Activated CD4-positive, alpha-beta T cell treated with anti-CD3 and anti-CD28 coated beads for 4 hours (primary cell): ENCODE results near the gene RAPGEF1.
"Not testable (repeated sequence)": the region's sequence is repeated elsewhere in the genome, so short reads cannot be mapped to it uniquely, and the experiment has no call there.

ENCODE experiments used
- DNase-seq, 2 donors: peaks; one replicate each; pipeline ENCODE4 v3.0.0-alpha.2; 2020

Gene RAPGEF1

GRCh38 chr9:131727184-131727759 lies 12.6 kb downstream of the RAPGEF1 start:
- no peak for DNase-seq

- no peak for DNase-seq
Measured at GRCh38 chr9:131724683-131725082, 15.2 kb downstream of the RAPGEF1 start.

- DNase-seq: no peak
Measured at GRCh38 chr9:131723632-131724031, 16.2 kb downstream of the RAPGEF1 start.

GRCh38 chr9:131722255-131722654 lies 17.6 kb downstream of the RAPGEF1 start:
- no peak for DNase-seq

GRCh38 chr9:131721076-131721475 lies 18.8 kb downstream of the RAPGEF1 start:
- DNase-seq: no peak

- DNase-seq: no peak
Measured at GRCh38 chr9:131720330-131720729, 19.5 kb downstream of the RAPGEF1 start.

- no peak for DNase-seq
Measured at GRCh38 chr9:131719262-131719908, 20.5 kb downstream of the RAPGEF1 start.

GRCh38 chr9:131717719-131718460 lies 22.0 kb downstream of the RAPGEF1 start:
- no peak for DNase-seq

GRCh38 chr9:131715906-131716305 lies 24.0 kb downstream of the RAPGEF1 start:
- no peak for DNase-seq

GRCh38 chr9:131714821-131715220 lies 25.1 kb downstream of the RAPGEF1 start:
- DNase-seq: no peak

GRCh38 chr9:131714161-131714646 lies 25.7 kb downstream of the RAPGEF1 start:
- no peak for DNase-seq

- no peak for DNase-seq
Measured at GRCh38 chr9:131713016-131713415, 26.9 kb downstream of the RAPGEF1 start.

GRCh38 chr9:131712151-131712716 lies 27.6 kb downstream of the RAPGEF1 start:
- no peak for DNase-seq

GRCh38 chr9:131709771-131710431 lies 30.0 kb downstream of the RAPGEF1 start:
- DNase-seq: peak in 1 of 2 donors; percentile 30

- not testable (repeated sequence) for DNase-seq
Measured at GRCh38 chr9:131709010-131709770, 30.7 kb downstream of the RAPGEF1 start.

GRCh38 chr9:131708226-131709002 lies 31.5 kb downstream of the RAPGEF1 start:
- DNase-seq: no peak

- no peak for DNase-seq
Measured at GRCh38 chr9:131707733-131708157, 32.1 kb downstream of the RAPGEF1 start.

- DNase-seq: no peak
Measured at GRCh38 chr9:131707050-131707449, 32.8 kb downstream of the RAPGEF1 start.

GRCh38 chr9:131706608-131706970 lies 33.3 kb downstream of the RAPGEF1 start:
- no peak for DNase-seq

GRCh38 chr9:131704988-131705387 lies 34.9 kb downstream of the RAPGEF1 start:
- no peak for DNase-seq
